Keratinocyte (primary cell): ENCODE results near the gene ASB9. TPM values are rescaled to one million over a fixed set of nuclear protein-coding genes. Genes with fewer than 3 reads are reported as not detected.

Experiments
- DNase-seq: peaks from one replicate; pipeline ENCODE4 v3.0.0-alpha.2; 2011; ENCODE audit warnings: low read depth, missing footprints, low spot score
- FAIRE-seq: peaks from 2 replicates; lab custom pipeline; 2011; peaks lifted over from hg19 to GRCh38; lab: Jason Lieb, UNC
- H2AFZ ChIP-seq: 2 replicates; pipeline ENCODE4 v1.6.0; 2012; ENCODE audit warnings: low read length, control low read depth, inconsistent platforms; ENCODE audit not compliant: control insufficient read depth
- H3K27ac ChIP-seq: 2 replicates; pipeline ENCODE4 v1.5.1; 2011; ENCODE audit warnings: low read length; ENCODE audit not compliant: control insufficient read depth, insufficient read depth
- H3K27me3 ChIP-seq: 3 replicates; pipeline ENCODE4 v1.6.0; 2011; ENCODE audit warnings: low read length; ENCODE audit not compliant: control insufficient read depth, insufficient read depth; ENCODE audit errors: extremely low read depth
- H3K36me3 ChIP-seq, 2 experiments: 2 replicates in 1 of 2; 3 replicates in 1 of 2; pipeline ENCODE4 v1.5.1; 2011; ENCODE audit warnings: low read length in 2 of 2, mild to moderate bottlenecking in 1 of 2; ENCODE audit not compliant: control insufficient read depth in 2 of 2, insufficient read depth in 2 of 2; ENCODE audit errors: extremely low read depth in 1 of 2
- H3K4me1 ChIP-seq: 3 replicates; pipeline ENCODE4 v1.5.1; 2011; ENCODE audit warnings: low read length; ENCODE audit not compliant: control insufficient read depth, insufficient read depth; ENCODE audit errors: extremely low read depth
- H3K4me2 ChIP-seq: 3 replicates; pipeline ENCODE4 v1.6.0; 2011; ENCODE audit warnings: low read depth, low read length; ENCODE audit not compliant: control insufficient read depth, insufficient read depth; ENCODE audit errors: extremely low read depth
- H3K4me3 ChIP-seq, 3 experiments: fragments of 200-600 bp in 1 of 3; sonication (generic) in 1 of 3; 2 replicates in 2 of 3; 3 replicates in 1 of 3; pipeline ENCODE4 v1.5.1; 2011 to 2016; ENCODE audit warnings: low read length in 3 of 3, mild to moderate bottlenecking in 3 of 3, control low read depth in 2 of 3, inconsistent platforms in 1 of 3, low read depth in 1 of 3, mixed read lengths in 1 of 3, mixed run types in 1 of 3, moderate library complexity in 1 of 3; ENCODE audit not compliant: control insufficient read depth in 2 of 3, insufficient read depth in 2 of 3; ENCODE audit errors: extremely low read depth in 1 of 3
- H3K79me2 ChIP-seq: 2 replicates; pipeline ENCODE4 v1.6.0; 2012; ENCODE audit warnings: low read length; ENCODE audit not compliant: control insufficient read depth, insufficient read depth
- H3K9ac ChIP-seq: 3 replicates; pipeline ENCODE4 v1.6.0; 2011; ENCODE audit warnings: low read length; ENCODE audit not compliant: control insufficient read depth, insufficient read depth; ENCODE audit errors: extremely low read depth
- H3K9me1 ChIP-seq: 3 replicates; pipeline ENCODE4 v1.6.0; 2011; ENCODE audit warnings: low read length; ENCODE audit not compliant: control insufficient read depth, insufficient read depth; ENCODE audit errors: extremely low read depth
- H3K9me3 ChIP-seq: 2 replicates; pipeline ENCODE4 v1.5.1; 2012; ENCODE audit warnings: low read depth, low read length; ENCODE audit not compliant: control insufficient read depth
- H4K20me1 ChIP-seq: 3 replicates; pipeline ENCODE4 v1.6.0; 2011; ENCODE audit warnings: low read length; ENCODE audit not compliant: control insufficient read depth, insufficient read depth; ENCODE audit errors: extremely low read depth
- CTCF ChIP-seq, 3 experiments: IDR thresholded peaks in 1 of 3; conservative IDR thresholded peaks in 1 of 3; optimal IDR thresholded peaks in 1 of 3; 2 replicates in 2 of 3; 3 replicates in 1 of 3; pipeline versions ENCODE3 to v1.5.1; 2011; ENCODE audit warnings: low read length in 3 of 3, mild to moderate bottlenecking in 3 of 3, moderate library complexity in 2 of 3, control low read depth in 1 of 3, inconsistent platforms in 1 of 3; ENCODE audit not compliant: insufficient read depth in 2 of 3; ENCODE audit errors: extremely low read depth in 1 of 3
- EZH2 ChIP-seq: IDR thresholded peaks from one replicate; pipeline ENCODE4 v1.6.1; 2012; ENCODE audit warnings: inconsistent platforms, mild to moderate bottlenecking, low read length, moderate library complexity
- dilution Hi-C: fragments of 300-500 bp; cut with MboI; formaldehyde crosslinking; loops from one replicate; pipeline ENCODE4 v1.7.0; 2020; ENCODE audit warnings: low sequenced_read_pairs; ENCODE audit not compliant: extremely low pct_ligation_motif_present
- polyA minus RNA-seq, 3 experiments: library from RNA; depleted of rRNA, polyadenylated mRNA; stranded (reverse); fragments of >200 nt; gene quantifications; 1 replicate in 1 of 3; 2 replicates in 1 of 3; 3 replicates in 1 of 3; pipeline ENCODE4 v1.2.3, GENCODE V29; 2011
- polyA plus RNA-seq, 5 experiments: library from polyadenylated mRNA; depleted of rRNA in 3 of 5; stranded (reverse) in 3 of 5; stranded (forward) in 1 of 5; unstranded in 1 of 5; fragments of >200 nt; gene quantifications; 1 replicate in 1 of 5; 2 replicates in 3 of 5; 3 replicates in 1 of 5; pipeline versions ENCODE4 v1.2.1 to v1.2.3, GENCODE V29; 2011 to 2012; ENCODE audit warnings: missing spikeins in 2 of 5, low read depth in 1 of 5, low replicate concordance in 1 of 5

The ASB9 gene, protein sequence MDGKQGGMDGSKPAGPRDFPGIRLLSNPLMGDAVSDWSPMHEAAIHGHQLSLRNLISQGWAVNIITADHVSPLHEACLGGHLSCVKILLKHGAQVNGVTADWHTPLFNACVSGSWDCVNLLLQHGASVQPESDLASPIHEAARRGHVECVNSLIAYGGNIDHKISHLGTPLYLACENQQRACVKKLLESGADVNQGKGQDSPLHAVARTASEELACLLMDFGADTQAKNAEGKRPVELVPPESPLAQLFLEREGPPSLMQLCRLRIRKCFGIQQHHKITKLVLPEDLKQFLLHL
- polyA plus RNA-seq (0.66 to 1.00 TPM (median 0.99 TPM) in 3 replicates), polyA minus RNA-seq (0.54 to 5.9 TPM (median 4.5 TPM) in 3 replicates)
- not detected for polyA plus RNA-seq (2011; ENCODE audit: low read depth)
- polyA plus RNA-seq (2011; cell fraction: cytosol; rRNA removed), result 0.42 and 1.0 TPM in 2 replicates
- 0.29 and 0.80 TPM in 2 replicates for polyA plus RNA-seq (2011; cell fraction: nucleus; rRNA removed)
- 1.4 TPM in 1 of 2 replicates, not detected in the other for polyA plus RNA-seq (2012; ENCODE audit: low replicate concordance)
- polyA minus RNA-seq (2011; cell fraction: cytosol; rRNA and poly(A)+ RNA removed), result not detected
- 0.54 TPM in 1 of 2 replicates, not detected in the other for polyA minus RNA-seq (2011; cell fraction: nucleus; rRNA and poly(A)+ RNA removed)

DNA sequence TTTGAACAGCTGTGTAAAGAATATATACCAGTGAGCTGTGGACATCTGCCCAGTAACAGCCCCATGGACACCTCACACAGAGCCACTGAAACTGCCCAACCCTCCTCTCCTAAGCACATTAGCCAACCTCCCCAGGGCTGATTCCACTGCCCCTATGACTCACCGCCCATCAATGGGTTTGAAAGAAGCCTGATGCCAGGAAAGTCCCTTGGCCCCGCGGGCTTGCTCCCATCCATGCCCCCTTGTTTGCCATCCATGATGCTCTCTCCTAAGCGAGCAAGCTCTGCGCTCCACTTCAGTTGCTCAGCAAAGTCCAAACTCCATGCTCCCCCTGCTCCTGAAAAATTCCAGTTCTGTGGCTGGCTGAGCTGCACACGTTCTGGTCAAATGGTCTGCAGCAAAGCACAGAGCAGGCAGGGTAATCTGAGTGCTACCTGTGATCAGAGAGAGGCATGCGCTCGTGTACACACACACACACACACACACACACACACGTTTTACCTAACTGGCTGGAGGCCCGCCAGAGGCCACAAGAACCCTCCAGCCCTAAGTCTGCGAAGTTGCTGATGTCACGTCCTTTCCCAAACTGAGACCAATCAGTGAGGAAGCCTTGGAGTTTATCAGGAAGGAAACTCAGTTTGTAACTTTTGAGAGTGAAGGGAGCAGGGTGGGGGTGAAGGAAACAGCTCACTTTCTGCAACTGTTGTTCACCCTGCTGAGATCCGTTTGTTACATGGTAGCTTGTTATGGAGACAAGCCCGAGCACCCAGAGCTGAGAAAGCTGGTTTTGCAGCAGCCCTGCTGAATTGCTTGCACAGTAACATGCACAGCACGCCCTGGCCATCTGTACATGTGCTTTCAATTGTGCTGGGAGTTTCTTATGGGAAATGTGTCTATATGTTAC lies at the start of gene ASB9:
ASB9 (minus strand) TSS at position 466 of the 904 bp plus-strand sequence; CDS start at position 257, 209 bp downstream.
- FAIRE-seq, result peak; percentile 63
- Histone ChIP-seq H3K36me3 (no peaks in the 10 kb centered on the region), H3K9ac (peak within 1 kb of the TSS; percentile 58)

DNA sequence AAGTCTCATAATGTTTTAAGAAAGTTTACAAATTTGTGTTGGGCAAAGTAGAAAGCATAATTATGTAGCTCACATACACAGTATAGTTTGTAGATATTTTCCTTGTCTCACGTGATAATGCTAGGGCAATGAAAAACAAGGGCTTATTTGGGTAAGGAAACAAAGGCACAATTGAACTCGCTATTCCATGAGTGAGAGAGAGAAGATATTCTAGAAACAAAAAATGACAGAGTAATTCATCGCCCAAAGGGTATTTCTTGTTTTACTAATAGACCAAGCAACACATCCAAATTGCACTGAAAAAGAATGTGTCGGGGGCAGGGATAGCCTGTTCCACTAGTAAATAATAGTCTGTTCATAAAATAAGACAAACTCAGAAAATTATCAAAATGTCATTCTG lies 49.2 kb upstream of the ASB9 start:
- Histone ChIP-seq H3K27me3 (no peaks in the 10 kb centered on the region), H3K9me3 (no peaks in the 10 kb centered on the region), H3K4me1 (no peaks in the 10 kb centered on the region), H3K9ac (no peak overlapping the region), H3K9me1 (no peaks in the 10 kb centered on the region), H3K79me2 (no peaks in the 10 kb centered on the region), H3K4me3 (no peak overlapping the region), H2AFZ (no peak overlapping the region), H4K20me1 (no peaks in the 10 kb centered on the region), H3K4me2 (no peak overlapping the region), H3K27ac (no peak overlapping the region), H3K36me3 (peaks cover 0 to 2% of the 10 kb centered on the region in 2 experiments)
- FAIRE-seq, result no peak
- TF ChIP-seq CTCF (optimal IDR thresholded peaks at IDR 0.05 in 1 of 3, IDR thresholded peaks at IDR 0.05 in 1 of 3, conservative IDR thresholded peaks at IDR 0.05 in 1 of 3; ENCODE audit: extremely low read depth in 1 of 3, insufficient read depth in 2 of 3, low read length in 3 of 3), result no peak
- no peak for TF ChIP-seq EZH2
- DNase-seq, result no peak
- dilution Hi-C loops, result no loop called here

More for the DNA sequence above, at the start of gene ASB9:
- peak; percentile 72 for DNase-seq
- Histone ChIP-seq H3K79me2 (no peaks in the 10 kb centered on the region), H3K27me3 (no peaks in the 10 kb centered on the region), H3K9me3 (no peaks in the 10 kb centered on the region), H3K4me3 (peak within 1 kb of the TSS in 1 of 3 experiments; percentile 21), H3K4me1 (peaks cover 10% of the 10 kb centered on the region), H3K9me1 (no peaks in the 10 kb centered on the region), H3K4me2 (peak within 1 kb of the TSS; percentile 71), H3K27ac (peak within 1 kb of the TSS; percentile 70), H2AFZ (peak within 1 kb of the TSS; percentile 82), H4K20me1 (no peaks in the 10 kb centered on the region)
- TF ChIP-seq CTCF (optimal IDR thresholded peaks at IDR 0.05 in 1 of 3, IDR thresholded peaks at IDR 0.05 in 1 of 3, conservative IDR thresholded peaks at IDR 0.05 in 1 of 3; ENCODE audit: extremely low read depth in 1 of 3, insufficient read depth in 2 of 3, low read length in 3 of 3) (no peak), EZH2 (no peak)
- dilution Hi-C loops, result no loop called here
